SW 1271 (cell line): ENCODE data around the gene HOXA13.
A peak's percentile ranks its signal among the peaks of the same experiment; 100 is the strongest.

Experiments
- DNase-seq, 2 experiments: peaks; one replicate each; lab custom pipeline; 2025; lab: John Stamatoyannopoulos, UW

Gene HOXA13

GRCh38 chr7:27170426-27171324 is 29.2 kb downstream of the HOXA13 start:
- no peak for DNase-seq

DNA sequence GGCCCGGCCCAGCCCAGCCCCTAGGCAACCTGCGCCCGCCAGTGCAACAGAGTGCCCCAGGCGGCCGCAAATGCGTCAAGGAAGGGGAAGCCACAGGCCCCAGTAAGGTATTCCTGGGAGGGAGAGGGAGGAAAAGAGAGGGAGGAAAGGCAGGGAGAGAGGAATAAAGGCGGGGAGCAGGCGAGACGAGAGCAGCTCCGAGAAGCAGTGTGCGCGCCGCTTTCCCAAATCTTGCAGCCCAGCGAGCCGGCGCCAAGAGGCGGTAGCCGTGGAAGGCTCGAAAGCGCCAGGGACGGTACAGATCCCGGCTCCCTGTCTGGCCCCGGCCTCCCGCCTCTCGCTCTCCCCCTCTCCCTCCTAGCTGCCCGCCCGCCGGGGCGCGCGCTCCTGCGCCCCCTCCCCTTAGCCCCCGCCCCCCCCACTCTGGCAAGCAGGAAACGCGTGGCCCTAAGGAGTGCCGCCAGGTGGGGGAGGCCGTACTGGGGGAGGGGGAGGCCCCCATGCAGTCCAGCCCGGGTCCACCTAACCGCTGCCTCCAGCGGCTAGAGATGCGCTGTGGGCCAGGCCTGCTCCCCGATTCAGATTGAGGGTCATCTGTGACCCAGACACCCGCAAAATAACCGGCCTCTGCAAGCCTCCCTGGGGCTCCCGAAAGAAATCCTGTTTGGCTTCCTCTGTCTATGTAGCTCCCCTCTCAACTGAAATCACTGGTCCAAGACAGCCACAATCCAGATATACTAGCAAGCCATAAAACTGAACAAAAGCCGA is 30.0 kb downstream of the HOXA13 start:
- no peak for DNase-seq

GRCh38 chr7:27168265-27168947 is 31.5 kb downstream of the HOXA13 start:
- DNase-seq, result no peak

- DNase-seq, result no peak
These were observed 32.0 kb downstream of the HOXA13 start for GRCh38 chr7:27167916-27168264.

- no peak for DNase-seq
These were observed 33.1 kb downstream of the HOXA13 start for GRCh38 chr7:27166531-27167505.

- DNase-seq, result no peak
These were observed 33.8 kb downstream of the HOXA13 start for GRCh38 chr7:27165996-27166530.

DNA sequence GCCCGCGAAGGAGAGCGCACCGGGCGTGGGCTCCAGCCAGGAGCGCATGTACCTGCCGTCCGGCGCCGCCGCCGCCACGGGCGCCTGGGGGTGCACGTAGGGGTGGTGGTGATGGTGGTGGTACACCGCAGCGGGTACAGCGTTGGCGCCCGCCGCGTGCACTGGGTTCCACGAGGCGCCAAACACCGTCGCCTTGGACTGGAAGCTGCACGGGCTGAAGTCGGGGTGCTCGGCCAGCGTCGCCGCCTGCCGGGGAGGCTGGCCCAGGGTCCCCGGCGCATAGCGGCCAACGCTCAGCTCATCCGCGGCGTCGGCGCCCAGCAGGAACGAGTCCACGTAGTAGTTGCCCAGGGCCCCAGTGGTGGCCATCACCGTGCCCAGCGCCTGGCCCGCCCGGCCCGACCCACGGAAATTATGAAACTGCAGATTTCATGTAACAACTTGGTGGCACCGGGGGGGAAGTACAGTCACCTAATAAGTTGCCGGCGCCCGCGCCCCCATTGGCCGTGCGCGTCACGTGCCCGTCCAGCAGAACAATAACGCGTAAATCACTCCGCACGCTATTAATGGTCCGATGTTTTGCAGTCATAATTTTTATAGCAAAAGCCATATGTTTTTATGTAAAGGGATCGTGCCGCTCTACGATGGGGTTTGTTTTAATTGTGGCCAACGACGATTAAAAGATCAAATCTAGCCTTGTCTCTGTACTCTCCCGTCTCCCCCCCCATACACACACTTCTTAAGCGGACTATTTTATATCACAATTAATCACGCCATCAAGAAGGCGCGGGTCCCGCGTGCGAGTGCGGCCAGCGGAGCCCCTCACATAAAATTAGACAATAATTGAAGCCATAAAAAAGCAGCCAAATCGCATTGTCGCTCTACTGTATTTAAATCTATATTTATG is 34.5 kb downstream of the HOXA13 start, which contains the start of gene HOXA9:
HOXA9 (minus strand) TSS at position 449 of the 907 bp plus-strand sequence; CDS start at position 369, 80 bp downstream.
- DNase-seq, result no peak

GRCh38 chr7:27164367-27165088 is 35.4 kb downstream of the HOXA13 start:
- DNase-seq, result no peak

DNA sequence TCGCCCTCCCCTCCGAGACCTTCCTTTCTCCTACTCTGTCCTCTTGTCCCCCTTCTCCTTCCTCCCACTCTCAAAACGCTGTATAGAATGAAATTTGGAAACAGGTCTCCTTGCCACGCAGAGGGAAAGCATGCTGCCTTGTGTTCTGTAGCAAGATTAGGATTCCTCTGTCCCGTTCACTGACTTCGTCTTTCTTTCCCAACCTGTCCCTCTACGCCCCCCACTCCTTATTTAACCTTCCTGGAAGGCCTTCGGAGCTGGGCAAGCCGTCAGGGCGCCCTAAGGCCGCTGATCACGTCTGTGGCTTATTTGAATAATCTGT is 35.9 kb downstream of the HOXA13 start:
- no peak for DNase-seq

GRCh38 chr7:27163288-27164044 is 36.4 kb downstream of the HOXA13 start:
- no peak for DNase-seq

DNA sequence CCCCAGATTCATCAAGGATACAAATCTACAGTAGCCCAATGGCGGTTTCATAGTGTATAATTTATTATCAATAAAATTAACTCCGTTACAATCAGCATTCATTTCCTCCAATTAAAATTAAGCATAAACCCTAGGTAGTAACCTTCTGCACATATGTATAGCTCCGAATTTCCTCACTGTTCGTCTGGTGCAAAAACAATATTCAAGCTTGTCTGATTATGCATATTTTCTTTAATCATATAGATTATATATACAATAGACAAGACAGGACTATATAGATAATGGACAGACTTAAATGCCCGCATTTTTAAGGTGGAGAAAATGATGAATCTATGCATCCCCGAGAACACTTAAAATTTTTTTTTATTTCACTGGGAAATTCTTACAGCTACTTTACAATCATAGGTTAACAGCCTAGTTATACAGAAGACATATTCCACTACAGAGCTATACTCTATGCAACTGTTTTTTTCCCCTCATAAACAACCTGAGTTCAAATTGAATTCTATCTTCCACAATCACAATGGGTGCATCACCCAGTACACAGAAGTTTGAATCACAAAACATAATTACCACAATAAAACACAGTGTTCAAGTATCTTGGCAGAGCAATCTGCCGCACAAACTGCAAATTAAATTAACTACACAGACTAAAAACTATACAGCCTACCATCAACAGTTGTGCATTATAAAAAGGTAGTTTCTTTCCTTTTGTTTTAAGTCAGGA is 37.2 kb downstream of the HOXA13 start:
- DNase-seq, result no peak

DNA sequence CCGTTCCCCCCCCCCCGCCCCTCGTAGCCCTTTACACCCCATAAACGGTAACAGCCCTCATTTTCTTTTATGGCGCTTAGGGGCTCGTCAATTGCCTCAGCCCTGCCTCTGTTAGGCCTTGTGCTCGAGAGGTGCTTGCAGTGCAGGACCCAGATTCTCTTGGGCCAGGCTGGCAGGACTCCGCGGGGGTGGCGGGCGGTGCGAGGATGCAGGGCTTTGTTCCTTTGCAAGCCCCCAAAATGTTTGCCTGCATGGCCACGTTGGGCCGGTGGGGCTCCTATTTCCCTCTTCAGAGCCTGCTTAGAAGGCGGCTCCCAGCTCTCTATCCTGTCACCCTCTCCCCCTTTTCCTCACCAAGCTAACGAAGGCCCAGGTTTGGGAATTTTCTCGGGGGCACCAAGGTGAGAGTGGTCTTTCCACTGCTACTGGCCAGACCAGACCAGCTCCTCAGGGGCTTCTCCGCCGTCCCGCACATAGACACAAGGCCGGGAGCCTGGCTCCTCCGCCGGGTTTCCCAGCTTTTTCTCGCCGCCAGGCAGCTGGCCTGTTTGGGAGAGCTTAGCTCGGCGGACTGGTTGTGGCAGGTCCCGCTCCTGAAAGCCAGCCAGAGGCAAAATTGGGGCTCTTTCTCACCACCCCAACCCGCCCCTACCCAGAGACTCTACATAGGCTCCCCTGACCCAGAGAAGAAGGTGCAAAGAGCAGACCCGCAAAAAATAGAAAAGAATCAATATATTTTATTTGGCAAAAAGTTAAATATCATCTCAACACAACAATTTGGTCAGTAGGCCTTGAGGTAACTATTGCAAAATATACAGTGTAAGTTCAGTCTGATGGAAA is 38.0 kb downstream of the HOXA13 start:
- DNase-seq, result no peak

DNA sequence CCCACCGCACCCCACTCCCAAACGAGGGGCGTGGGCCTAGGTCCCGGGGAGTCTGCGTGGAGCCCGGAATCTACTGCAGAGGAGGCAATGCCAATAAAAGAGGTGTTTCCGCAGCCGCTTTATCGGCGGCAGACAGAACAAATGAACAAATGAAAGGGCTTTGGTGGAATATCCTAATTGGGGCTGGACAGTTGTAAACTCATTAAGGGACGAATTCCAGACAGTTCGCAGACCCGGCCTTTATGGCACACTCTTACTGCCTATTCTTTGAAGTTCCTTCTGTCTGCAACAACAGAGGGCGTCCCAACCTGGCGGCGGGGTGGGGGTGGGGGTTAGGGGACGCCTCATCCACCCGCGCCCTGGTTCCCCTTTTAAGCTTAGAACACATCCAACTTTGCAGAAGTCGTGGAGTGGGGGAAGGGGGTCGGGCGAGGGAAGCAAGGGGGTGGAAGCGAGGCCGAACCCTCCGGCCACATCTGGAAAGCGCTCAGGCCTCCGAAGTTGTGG is 38.6 kb downstream of the HOXA13 start:
- no peak for DNase-seq

DNA sequence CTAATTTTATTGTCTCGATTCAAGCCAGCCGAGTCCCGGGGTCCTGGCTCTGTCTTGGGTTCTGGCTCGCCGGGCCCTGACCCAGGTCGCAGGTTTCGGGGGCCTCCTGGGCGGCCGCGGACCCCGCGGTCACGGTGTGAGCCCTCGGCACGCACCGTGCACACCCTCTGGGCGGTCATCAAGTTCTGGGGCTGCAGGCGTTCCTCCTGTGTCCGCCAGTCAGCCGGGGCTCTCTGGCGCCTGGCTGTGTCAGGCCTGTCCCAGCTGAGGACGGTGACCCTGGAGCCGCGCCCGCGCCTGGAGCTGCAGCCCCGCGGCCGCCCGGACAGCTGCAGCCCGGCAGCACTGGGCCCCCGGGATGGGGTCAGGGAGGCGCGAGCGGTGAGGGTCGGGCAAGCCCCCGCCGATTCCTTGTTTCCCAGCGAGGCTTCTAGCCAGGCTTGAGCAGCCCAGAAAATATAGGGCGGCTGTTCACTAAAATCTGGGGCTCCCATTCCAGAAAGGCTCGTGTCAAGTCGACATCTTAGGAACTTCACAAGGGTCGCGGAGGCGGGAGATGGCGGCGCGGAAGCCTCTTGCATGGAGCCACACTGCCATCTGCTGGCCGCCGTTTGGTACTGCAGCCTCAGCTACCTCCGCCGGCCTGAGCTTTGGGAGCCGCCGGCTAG is 39.2 kb downstream of the HOXA13 start:
- peak; percentile 66 to 68 for DNase-seq

- no peak for DNase-seq
These were observed 39.7 kb downstream of the HOXA13 start for GRCh38 chr7:27160145-27160545.
